ENCODE measurements around the gene MEMO1.

Gene MEMO1

GRCh38 chr2:31992025-31992579, 18.7 kb downstream of the MEMO1 start:
- 0 out of 2 replicates have a peak overlapping the region, but pooled peaks have one; percentile 8 for H3K27ac ChIP-seq
- TF ChIP-seq ZFX (IDR thresholded peaks at IDR 0.05; ENCODE audit: borderline replicate concordance): no peak
- TF ChIP-seq, protein P1, sequence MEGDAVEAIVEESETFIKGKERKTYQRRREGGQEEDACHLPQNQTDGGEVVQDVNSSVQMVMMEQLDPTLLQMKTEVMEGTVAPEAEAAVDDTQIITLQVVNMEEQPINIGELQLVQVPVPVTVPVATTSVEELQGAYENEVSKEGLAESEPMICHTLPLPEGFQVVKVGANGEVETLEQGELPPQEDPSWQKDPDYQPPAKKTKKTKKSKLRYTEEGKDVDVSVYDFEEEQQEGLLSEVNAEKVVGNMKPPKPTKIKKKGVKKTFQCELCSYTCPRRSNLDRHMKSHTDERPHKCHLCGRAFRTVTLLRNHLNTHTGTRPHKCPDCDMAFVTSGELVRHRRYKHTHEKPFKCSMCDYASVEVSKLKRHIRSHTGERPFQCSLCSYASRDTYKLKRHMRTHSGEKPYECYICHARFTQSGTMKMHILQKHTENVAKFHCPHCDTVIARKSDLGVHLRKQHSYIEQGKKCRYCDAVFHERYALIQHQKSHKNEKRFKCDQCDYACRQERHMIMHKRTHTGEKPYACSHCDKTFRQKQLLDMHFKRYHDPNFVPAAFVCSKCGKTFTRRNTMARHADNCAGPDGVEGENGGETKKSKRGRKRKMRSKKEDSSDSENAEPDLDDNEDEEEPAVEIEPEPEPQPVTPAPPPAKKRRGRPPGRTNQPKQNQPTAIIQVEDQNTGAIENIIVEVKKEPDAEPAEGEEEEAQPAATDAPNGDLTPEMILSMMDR (IDR thresholded peaks at IDR 0.05): no peak

- no peak overlapping the region for H3K27ac ChIP-seq
- no peak for TF ChIP-seq ZFX (IDR thresholded peaks at IDR 0.05; ENCODE audit: borderline replicate concordance)
- TF ChIP-seq, protein P1 (IDR thresholded peaks at IDR 0.05): no peak
Measured at GRCh38 chr2:31989946-31990345, 20.9 kb downstream of the MEMO1 start.

DNA sequence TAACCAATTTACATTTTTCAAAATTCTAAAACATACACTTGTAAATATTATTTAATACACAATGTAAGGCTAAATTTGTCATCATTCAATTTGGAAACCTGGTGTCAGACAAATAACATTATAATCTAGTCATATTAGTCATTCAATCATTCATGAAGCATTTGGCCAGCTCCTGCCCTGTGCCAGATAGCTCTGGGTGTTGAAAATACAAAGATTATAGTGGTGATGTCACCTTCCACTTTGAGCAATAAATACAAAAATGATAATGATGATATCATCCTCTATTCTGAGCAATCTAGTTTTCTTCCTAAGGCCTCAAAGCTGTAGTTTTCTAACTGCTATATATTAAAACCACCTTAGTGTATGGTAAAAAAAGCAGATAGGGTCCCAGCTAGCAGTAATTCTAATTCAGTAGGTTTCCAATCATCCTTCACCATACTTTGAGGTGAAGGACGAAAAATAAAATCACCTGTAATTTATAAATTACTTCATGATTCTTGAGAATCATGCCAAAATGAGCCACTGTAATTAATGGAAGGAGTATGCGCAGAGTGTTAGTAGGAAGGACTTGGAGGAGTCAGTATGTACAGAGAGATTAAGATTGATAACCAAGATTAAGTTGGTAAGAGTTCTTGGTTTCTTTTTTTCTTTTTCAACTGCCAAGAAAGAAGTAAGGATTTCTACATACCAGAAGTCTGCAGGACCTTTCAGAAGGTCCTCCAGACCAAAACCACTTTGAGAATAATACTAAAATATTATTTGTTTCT, 23.2 kb downstream of the MEMO1 start:
- TF ChIP-seq, protein P1 (IDR thresholded peaks at IDR 0.05): no peak
- no peak for TF ChIP-seq ZFX (IDR thresholded peaks at IDR 0.05; ENCODE audit: borderline replicate concordance)
- H3K27ac ChIP-seq: no peak overlapping the region

DNA sequence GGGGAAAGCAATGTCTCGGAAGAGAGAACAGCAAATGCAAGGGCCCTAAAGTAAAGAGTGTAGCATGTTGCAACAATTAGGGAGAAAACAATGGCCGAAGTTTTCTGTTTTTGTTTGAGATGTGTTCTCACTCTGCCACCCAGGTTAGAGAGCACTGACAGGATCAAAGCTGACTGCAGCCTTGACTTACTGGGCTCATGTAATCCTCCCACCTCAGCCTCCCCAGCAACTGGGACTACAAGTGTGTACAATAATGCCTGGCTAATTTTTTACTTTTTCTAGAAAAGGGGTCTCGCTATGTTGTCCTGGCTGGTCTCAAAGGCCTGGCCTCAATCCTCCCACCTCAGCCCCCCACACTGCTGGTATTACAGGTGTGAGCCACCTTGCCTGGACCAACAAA, 23.9 kb downstream of the MEMO1 start:
- no peak overlapping the region for H3K27ac ChIP-seq
- TF ChIP-seq, protein P1 (IDR thresholded peaks at IDR 0.05): no peak
- TF ChIP-seq ZFX (IDR thresholded peaks at IDR 0.05; ENCODE audit: borderline replicate concordance): no peak

DNA sequence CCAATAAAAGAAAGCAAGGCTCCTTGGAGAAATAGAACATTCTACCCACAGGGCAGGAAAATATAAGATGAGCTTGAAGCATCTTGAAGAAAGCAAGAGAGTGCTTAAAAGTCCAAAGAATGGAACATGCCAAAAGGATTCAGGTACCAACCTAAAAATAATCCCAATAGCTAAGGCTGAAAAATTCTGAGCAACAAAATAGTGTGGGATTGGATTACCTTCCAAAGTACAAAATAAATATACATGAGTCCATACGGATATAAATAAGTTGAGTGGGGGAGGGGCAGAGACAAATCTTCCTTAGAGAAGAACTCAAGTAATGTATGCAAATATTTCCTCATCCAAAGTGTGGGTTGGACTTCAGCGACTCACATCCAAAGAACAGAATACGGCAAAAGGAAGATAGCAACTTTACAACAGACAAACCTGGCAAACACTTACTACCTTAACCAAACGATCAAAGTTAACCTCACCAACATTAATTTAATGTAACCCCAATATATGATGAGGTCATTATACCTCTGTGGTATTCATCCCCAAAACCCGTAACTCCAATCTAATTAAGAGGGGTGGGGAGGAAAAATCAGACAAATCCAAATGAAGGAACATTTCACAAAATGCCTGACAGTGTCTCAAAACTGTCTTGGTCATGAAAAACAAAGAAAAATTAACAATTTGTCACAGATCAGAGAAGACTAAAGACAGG, 26.9 kb downstream of the MEMO1 start:
- no peak for TF ChIP-seq ZFX (IDR thresholded peaks at IDR 0.05; ENCODE audit: borderline replicate concordance)
- TF ChIP-seq, protein P1 (IDR thresholded peaks at IDR 0.05): no peak

GRCh38 chr2:31980674-31981356, 30.0 kb downstream of the MEMO1 start:
- no peak overlapping the region for H3K27ac ChIP-seq
- TF ChIP-seq, protein P1 (IDR thresholded peaks at IDR 0.05): no peak
- no peak for TF ChIP-seq ZFX (IDR thresholded peaks at IDR 0.05; ENCODE audit: borderline replicate concordance)

More for the DNA sequence above, 26.9 kb downstream of the MEMO1 start:
- H3K27ac ChIP-seq: no peak overlapping the region

Data from 22Rv1 (cell line).